GM12891 (cell line): ENCODE data around the gene MSI2.

Experiments
- POLR2A ChIP-seq: IDR thresholded peaks from 2 replicates; pipeline ENCODE4 v1.6.1; 2011; ENCODE audit warnings: low read depth, low read length, control low read depth
- POLR2AphosphoS5 ChIP-seq: IDR thresholded peaks from 2 replicates; pipeline ENCODE4 v1.6.1; 2011; ENCODE audit warnings: low read depth, low read length, control low read depth
- POU2F2 ChIP-seq: IDR thresholded peaks from 2 replicates; pipeline ENCODE4 v1.6.1; 2011; ENCODE audit warnings: low read depth, mild to moderate bottlenecking, control low read depth, low read length, moderate library complexity
- SPI1 ChIP-seq: IDR thresholded peaks from 2 replicates; pipeline ENCODE4 v1.6.1; 2011; ENCODE audit warnings: low read depth, low read length, control low read depth

- no peak for TF ChIP-seq POLR2A
- TF ChIP-seq POLR2AphosphoS5 = no peak
- TF ChIP-seq SPI1 = no peak
- no peak for TF ChIP-seq POU2F2
Observed at GRCh38 chr17:57684711-57685498, 428.6 kb downstream of the MSI2 start.
